Esophagus (tissue), 2 donors: ENCODE results near the gene MPZL2. TPM values are rescaled to one million over a fixed set of nuclear protein-coding genes. Genes with fewer than 3 reads are reported as not detected.

Experiments used
- H3K27ac ChIP-seq, 2 donors: one replicate each; pipeline ENCODE4 v1.5.1; 2013; ENCODE audit warnings: low read depth in 2 of 2, mild to moderate bottlenecking in 2 of 2, inconsistent platforms in 1 of 2, low read length in 1 of 2, moderate library complexity in 1 of 2
- H3K27me3 ChIP-seq, 2 donors: one replicate each; pipeline ENCODE4 v1.6.1; 2013; ENCODE audit warnings: low read length in 2 of 2, control low read depth in 1 of 2, mild to moderate bottlenecking in 1 of 2; ENCODE audit not compliant: insufficient read depth in 2 of 2, control insufficient read depth in 1 of 2
- H3K36me3 ChIP-seq, 2 donors: one replicate each; pipeline ENCODE4 v1.6.1; 2013; ENCODE audit warnings: low read length in 1 of 2; ENCODE audit not compliant: control insufficient read depth in 2 of 2, insufficient read depth in 2 of 2
- H3K4me1 ChIP-seq, 2 donors: one replicate each; pipeline ENCODE4 v1.6.1; 2013; ENCODE audit warnings: low read length in 1 of 2; ENCODE audit not compliant: control insufficient read depth in 2 of 2, insufficient read depth in 2 of 2
- H3K4me3 ChIP-seq, 2 donors: one replicate each; pipeline ENCODE4 v1.5.1; 2013; ENCODE audit warnings: low read length in 2 of 2, mild to moderate bottlenecking in 2 of 2, low read depth in 1 of 2, moderate library complexity in 1 of 2
- H3K9me3 ChIP-seq, 2 donors: one replicate each; pipeline ENCODE4 v1.6.1; 2013; ENCODE audit warnings: mild to moderate bottlenecking in 2 of 2, low read depth in 1 of 2, low read length in 1 of 2, moderate library complexity in 1 of 2; ENCODE audit not compliant: control insufficient read depth in 2 of 2, insufficient read depth in 1 of 2
- WGBS, 2 donors: extraction: QIAGEN DNeasy Blood & Tissue Kit; methylation state at CpG; one replicate each; pipeline ENCODE4 v1.1.7; 2013; 5-methylcytosine and 5-hydroxymethylcytosine counted together
- polyA plus RNA-seq, 2 donors: library from polyadenylated mRNA; stranded (reverse); fragments of 200-250 nt; gene quantifications; one replicate each; pipeline ENCODE4 v1.2.3, GENCODE V29; 2013
- donor health status: healthy with polysubstance abuse.
- donor health status: Bipolar disorder and iron deficiency.

The MPZL2 gene
- polyA plus RNA-seq, 2 donors, result 150 to 185 TPM

DNA sequence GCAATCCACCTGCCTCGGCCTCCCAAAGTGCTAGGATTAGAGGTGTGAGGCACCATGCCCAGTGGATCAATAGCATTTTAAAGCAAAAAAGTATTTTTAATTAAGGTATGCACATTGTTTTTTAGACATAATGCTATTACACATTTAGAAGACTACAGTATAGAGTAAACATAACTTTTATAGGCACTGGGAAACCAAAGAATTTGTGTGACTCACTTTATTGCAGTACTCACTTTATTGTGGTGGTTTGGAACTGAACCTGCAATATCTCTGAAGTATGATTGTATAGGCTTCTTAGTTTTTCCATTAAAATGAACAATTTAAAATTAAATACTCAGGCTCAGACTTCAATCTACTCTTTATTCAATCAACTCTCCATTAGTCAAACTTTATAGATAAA, 22.9 kb upstream of the MPZL2 start:
- Histone ChIP-seq H3K9me3 (no peaks in the 10 kb centered on the region), H3K27me3 (no peaks in the 10 kb centered on the region), H3K4me3 (no peak overlapping the region), H3K36me3 (no peaks in the 10 kb centered on the region), H3K4me1 (no peaks in the 10 kb centered on the region), H3K27ac (no peak overlapping the region)
- 61 to 65% methylated on average over 1 of the region's 1 CpG for WGBS, 2 donors

DNA sequence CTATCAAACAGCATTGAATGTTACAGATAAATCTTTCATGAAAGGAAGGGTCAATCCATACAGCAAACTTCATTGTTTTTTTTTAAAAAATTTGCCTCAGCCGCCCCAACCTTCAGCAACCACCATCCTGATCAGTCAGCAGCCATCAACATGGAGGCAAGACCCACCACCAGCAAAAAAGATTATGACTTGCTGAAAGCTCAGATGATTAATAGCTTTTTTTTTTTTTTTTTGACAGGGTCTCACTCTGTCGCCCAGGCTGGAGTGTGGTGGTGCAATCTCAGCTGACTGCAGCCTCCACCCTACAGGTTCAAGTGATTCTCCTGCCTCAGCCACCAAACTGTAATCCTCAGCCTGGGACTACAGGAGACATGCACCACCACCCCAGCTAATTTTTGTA, 22.4 kb upstream of the MPZL2 start:
- no peaks in the 10 kb centered on the region for H3K27me3 ChIP-seq
- H3K4me1 ChIP-seq, result no peaks in the 10 kb centered on the region
- WGBS, 2 donors, result 96 to 98% methylated on average over 2 of the region's 2 CpGs
- H3K36me3 ChIP-seq, result no peaks in the 10 kb centered on the region
- H3K9me3 ChIP-seq, result no peaks in the 10 kb centered on the region
- no peak overlapping the region for H3K27ac ChIP-seq
- no peak overlapping the region for H3K4me3 ChIP-seq

DNA sequence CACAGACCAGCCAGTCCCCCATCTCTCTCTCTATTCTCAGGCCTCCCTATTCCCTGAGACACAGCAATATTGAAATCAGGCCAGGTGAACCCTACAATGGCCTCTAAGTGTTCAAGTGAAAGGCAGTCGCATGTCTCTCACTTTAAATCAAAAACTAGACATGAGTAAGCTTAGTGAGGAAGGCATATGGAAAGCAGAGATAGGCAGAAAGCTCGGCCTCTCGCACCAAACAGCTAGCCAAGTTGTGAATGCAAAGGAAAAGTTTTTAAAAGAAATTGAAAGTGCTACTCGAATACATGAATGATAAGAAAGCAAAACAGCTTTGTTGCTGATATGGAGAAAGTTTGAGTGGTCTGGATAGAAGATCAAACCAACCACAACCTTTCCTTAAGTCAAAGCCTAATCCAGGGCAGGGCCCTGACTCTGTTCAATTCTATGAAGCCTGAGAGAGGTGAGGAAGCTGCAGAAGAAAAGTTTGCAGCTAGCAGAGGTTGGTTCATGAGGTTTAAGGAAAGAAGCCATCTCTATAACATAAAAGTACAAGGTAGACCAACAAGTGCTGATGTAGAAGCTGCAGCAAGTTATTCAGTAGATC, 19.8 kb upstream of the MPZL2 start:
- Histone ChIP-seq H3K36me3 (no peaks in the 10 kb centered on the region), H3K4me3 (no peak overlapping the region), H3K27ac (peak overlapping the region in 1 of 2 donors; percentile 10), H3K4me1 (peaks cover 0 to 2% of the 10 kb centered on the region in 2 donors), H3K27me3 (no peaks in the 10 kb centered on the region), H3K9me3 (no peaks in the 10 kb centered on the region)
- WGBS, 2 donors, result 46 to 66% methylated on average over 4 of the region's 4 CpGs

DNA sequence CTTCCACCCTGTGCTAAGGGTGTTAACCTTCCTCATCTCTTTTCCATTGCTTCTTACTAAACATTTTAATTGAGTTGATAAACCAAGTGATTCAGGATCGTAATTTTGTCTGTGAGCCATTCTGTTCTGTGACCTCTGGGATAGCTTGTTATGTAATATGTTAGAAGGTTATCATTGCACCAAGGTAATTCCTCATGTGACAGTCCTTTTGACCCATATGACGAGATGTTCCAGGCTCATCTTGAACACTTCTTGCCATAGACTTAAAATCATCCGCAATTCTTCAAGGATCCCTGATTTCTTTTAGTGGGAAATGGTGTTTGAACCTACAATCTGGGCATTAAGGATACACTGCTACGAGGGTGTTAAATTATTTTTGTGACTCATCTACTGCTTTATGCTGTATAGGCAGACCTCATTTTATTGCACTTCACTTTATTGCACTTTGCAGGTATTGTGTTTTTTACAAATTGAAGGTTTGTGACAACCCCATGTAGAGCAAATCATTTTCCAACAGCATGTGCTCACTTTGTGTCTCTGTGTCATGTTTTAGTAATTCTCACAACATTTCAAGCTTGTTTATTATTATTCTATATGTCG, 19.0 kb upstream of the MPZL2 start:
- no peaks in the 10 kb centered on the region for H3K27me3 ChIP-seq
- H3K9me3 ChIP-seq, result no peaks in the 10 kb centered on the region
- H3K4me3 ChIP-seq, result no peak overlapping the region
- WGBS, 2 donors, result 72 to 73% methylated on average over 5 of the region's 5 CpGs
- H3K27ac ChIP-seq, result no peak overlapping the region
- peaks cover 0 to 2% of the 10 kb centered on the region in 2 donors for H3K4me1 ChIP-seq
- H3K36me3 ChIP-seq, result no peaks in the 10 kb centered on the region

DNA sequence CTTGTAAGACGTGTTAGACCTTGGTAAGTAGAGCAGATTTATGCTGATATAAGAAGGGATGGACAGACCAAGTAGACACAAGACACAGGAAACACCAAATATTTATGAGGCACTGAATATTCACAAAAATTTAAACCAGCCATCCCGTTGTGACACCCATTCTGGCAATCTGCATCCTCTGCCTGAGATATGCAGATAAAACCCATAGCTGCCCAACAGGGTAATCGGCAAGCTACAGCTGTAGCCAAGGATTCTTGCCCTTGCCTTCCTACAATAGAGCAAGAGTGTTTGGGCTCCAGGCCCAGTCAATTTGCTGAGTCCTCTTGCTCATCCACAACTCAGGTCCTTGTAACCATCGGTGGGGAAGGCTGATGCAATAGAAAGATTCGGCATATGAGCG, 18.5 kb upstream of the MPZL2 start:
- Histone ChIP-seq H3K27me3 (no peaks in the 10 kb centered on the region), H3K36me3 (no peaks in the 10 kb centered on the region), H3K4me1 (peaks cover 0 to 2% of the 10 kb centered on the region in 2 donors), H3K27ac (no peak overlapping the region), H3K4me3 (no peak overlapping the region), H3K9me3 (no peaks in the 10 kb centered on the region)
- 74 to 87% methylated on average over 6 of the region's 6 CpGs for WGBS, 2 donors

DNA sequence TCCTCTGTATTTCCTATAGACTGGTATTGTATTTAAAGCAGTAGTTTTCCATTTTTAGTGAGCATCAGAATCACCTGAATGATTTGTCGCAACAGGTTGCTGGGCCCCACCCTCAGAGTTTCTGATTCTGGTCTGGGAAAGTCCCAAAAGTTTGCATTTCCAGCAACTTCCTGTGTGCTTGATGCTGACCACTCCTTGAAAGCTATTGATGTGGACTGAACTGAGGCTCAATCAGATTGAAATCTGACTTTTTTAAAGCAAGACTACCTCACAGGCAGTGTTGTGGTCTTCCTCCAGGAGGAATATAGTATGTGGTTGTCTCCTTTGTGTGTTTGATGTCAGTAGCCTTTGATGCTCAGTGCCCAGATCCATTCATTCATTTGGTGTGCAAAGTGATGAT, 17.2 kb upstream of the MPZL2 start:
- Histone ChIP-seq H3K27me3 (no peaks in the 10 kb centered on the region), H3K9me3 (no peaks in the 10 kb centered on the region), H3K4me1 (peaks cover 0 to 2% of the 10 kb centered on the region in 2 donors), H3K4me3 (no peak overlapping the region), H3K36me3 (no peaks in the 10 kb centered on the region), H3K27ac (peak overlapping the region in 1 of 2 donors; percentile 55)
- WGBS, 2 donors, result 48 to 63% methylated on average over 1 of the region's 1 CpG

DNA sequence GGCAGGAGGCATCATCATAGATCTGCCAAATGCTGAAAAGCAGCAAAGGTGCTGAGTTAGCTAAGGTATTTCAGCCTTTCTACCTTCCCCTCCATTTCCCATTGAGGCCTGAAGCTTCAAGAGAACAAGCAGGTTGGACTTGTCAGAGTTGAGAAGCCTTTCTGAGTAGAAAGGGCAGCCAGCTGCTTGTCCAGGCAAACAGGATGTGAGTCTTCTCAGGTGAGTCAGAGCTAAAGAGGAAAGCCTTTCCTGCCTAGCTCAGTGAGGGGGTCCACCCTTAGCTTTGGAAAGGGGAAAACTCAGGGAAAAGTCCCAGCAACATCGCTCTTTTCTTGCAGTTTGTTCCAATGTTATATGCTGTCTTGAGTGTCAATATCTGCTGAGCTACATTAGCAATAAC, 13.2 kb upstream of the MPZL2 start:
- Histone ChIP-seq H3K27me3 (no peaks in the 10 kb centered on the region), H3K4me1 (peaks cover 0 to 7% of the 10 kb centered on the region in 2 donors), H3K36me3 (no peaks in the 10 kb centered on the region), H3K9me3 (no peaks in the 10 kb centered on the region), H3K27ac (peak overlapping the region; percentile 83 to 88), H3K4me3 (no peak overlapping the region)
- WGBS, 2 donors, result 39 to 52% methylated on average over 1 of the region's 1 CpG

DNA sequence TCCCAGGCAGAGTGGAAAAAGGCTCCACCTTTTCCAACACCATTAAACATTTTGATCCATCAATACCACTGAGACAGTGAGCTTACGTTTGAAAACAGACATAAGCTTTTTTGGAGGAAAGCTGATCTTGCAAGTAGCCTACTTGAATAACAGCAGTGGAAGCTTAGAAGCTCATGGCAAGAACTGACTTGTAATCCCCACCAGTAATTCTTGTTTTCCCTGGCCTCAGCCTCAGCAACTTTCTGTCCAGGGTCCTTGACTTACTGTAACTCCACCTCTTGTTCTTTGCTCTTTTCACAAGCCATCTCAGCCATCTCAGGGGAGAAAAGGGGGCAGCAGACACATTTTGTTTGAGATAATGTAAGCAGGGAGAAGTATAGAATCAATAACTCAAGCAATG, 12.3 kb upstream of the MPZL2 start:
- Histone ChIP-seq H3K4me1 (peaks cover 0 to 7% of the 10 kb centered on the region in 2 donors), H3K27ac (peak overlapping the region; percentile 78 to 83), H3K4me3 (no peak overlapping the region)

DNA sequence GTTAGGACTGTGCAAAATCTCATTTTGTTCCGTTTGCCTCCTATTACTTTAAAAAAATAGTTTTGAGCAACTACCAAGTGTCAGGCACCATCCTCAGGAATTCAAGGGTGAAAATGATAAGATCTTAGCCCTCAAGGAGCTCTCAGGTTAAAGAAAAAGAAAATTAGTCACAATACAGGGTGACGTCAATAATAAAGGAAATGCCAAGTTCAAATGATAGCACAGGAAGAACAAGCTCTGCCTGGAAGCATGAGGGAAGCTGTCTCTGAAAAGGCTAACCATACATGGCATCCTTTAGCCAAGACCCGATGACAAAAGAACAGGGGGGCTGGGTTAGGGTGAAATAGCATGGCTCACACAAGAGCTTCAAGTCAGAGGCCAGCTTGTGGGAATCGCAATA, 11.1 kb upstream of the MPZL2 start:
- no peak overlapping the region for H3K4me3 ChIP-seq
- H3K4me1 ChIP-seq, result peaks cover 0 to 7% of the 10 kb centered on the region in 2 donors
- no peaks in the 10 kb centered on the region for H3K36me3 ChIP-seq
- H3K9me3 ChIP-seq, result no peaks in the 10 kb centered on the region
- H3K27ac ChIP-seq, result peak overlapping the region; percentile 83 to 92
- no peaks in the 10 kb centered on the region for H3K27me3 ChIP-seq
- WGBS, 2 donors, result 44 to 60% methylated on average over 4 of the region's 4 CpGs

More for the DNA sequence above, 12.3 kb upstream of the MPZL2 start:
- 55 to 59% methylated on average over 1 of the region's 1 CpG for WGBS, 2 donors
- H3K36me3 ChIP-seq, result no peaks in the 10 kb centered on the region
- H3K27me3 ChIP-seq, result no peaks in the 10 kb centered on the region
- no peaks in the 10 kb centered on the region for H3K9me3 ChIP-seq

DNA sequence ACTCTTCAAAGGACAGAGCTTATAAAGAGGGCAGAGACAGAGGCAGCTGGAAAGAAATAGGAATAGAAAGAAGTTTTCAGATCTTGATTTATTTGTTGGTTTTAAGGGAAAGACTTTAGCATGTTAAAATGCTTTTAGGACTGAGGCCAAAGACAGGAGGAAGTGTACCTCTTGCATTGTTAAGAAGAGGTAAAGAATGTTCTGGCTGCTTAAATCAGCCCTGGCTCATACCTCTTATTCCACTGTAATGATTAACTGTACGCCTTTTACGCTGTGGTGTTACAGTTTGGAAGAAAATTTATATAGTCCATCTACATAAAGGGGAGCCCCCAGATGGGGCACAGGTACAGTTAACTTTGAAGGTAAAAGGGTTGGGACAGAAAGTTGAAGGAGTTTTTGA, 10.1 kb upstream of the MPZL2 start:
- WGBS, 2 donors, result 48 to 55% methylated on average over 2 of the region's 2 CpGs
- no peak overlapping the region for H3K4me3 ChIP-seq
- peaks cover 0 to 7% of the 10 kb centered on the region in 2 donors for H3K4me1 ChIP-seq
- H3K27ac ChIP-seq, result peak overlapping the region; percentile 67 to 83
- H3K36me3 ChIP-seq, result no peaks in the 10 kb centered on the region
- no peaks in the 10 kb centered on the region for H3K27me3 ChIP-seq
- no peaks in the 10 kb centered on the region for H3K9me3 ChIP-seq
